Measurements from ENCODE around the gene RNASE13.

GRCh38 chr14:21070083-21070609 is 35.5 kb upstream of the RNASE13 start, which contains the start of gene ARHGEF40:
- TF ChIP-seq POLR2AphosphoS5 (IDR thresholded peaks at IDR 0.05; ENCODE audit: low read depth, low read length), result no peak
- no peak for TF ChIP-seq POLR2A (IDR thresholded peaks at IDR 0.05; ENCODE audit: low read depth, low read length)
- no peak for TF ChIP-seq TAF1 (IDR thresholded peaks at IDR 0.05; ENCODE audit: low read depth, low read length)
- TF ChIP-seq POU2F2 (IDR thresholded peaks at IDR 0.05; ENCODE audit: low read depth, low read length), result no peak
